HG03045 (cell line): ENCODE results near the gene DUOX2.
"Not testable (repeated sequence)": the region's sequence is repeated elsewhere in the genome, so short reads cannot be mapped to it uniquely, and the experiment has no call there.

Experiments used
- ATAC-seq: cut with Tn5 transposase; IDR thresholded peaks from one replicate; pipeline ENCODE4 v1.9.1; 2021; ENCODE audit warnings: mild to moderate bottlenecking, moderate library complexity; ENCODE audit not compliant: unreplicated experiment

The DUOX2 gene

GRCh38 chr15:45139770-45140169, 25.8 kb upstream of the DUOX2 start:
- no peak for ATAC-seq

- ATAC-seq = no peak
These were observed 25.1 kb upstream of the DUOX2 start for GRCh38 chr15:45138814-45139765.

- ATAC-seq = no peak
These were observed 23.7 kb upstream of the DUOX2 start for GRCh38 chr15:45137703-45138102.

DNA sequence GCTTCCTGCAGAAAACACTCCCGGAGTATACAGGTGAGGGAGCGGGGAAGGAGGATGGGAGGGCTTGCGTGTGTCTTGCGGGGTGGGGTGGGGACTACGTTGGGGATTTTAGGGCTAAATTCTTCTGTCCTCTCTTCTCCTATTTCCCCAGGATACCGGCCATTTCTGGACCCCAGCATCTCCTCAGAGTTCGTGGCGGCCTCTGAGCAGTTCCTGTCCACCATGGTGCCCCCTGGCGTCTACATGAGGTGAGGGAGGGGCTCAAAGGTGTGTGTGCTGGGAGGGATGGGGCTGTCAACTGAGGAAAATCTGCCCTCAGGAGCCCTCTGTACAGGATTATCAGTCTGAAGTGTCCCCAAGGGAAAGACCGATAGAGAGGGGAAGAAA, 22.4 kb upstream of the DUOX2 start:
- no peak for ATAC-seq

- not testable (repeated sequence) for ATAC-seq
These were observed 21.9 kb upstream of the DUOX2 start for GRCh38 chr15:45135705-45136377.

GRCh38 chr15:45134682-45135604, 21.0 kb upstream of the DUOX2 start:
- ATAC-seq = no peak

DNA sequence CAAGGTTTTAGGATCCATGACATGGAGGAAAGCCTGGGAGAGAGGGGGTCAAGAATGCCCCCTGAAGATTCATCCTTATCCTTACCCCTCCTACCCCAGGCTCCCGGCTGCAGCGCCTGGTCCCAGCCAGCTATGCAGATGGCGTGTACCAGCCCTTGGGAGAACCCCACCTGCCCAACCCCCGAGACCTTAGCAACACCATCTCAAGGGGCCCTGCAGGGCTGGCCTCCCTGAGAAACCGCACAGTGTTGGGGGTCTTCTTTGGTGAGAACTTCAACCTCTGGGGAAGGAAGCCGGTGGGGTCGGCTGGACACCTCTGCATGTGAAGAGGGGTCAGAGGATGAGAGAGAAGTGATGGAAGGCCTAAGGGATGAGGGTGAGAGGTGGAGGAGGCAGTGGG, 20.1 kb upstream of the DUOX2 start:
- no peak for ATAC-seq

GRCh38 chr15:45133561-45133920, 19.6 kb upstream of the DUOX2 start:
- ATAC-seq = no peak

DNA sequence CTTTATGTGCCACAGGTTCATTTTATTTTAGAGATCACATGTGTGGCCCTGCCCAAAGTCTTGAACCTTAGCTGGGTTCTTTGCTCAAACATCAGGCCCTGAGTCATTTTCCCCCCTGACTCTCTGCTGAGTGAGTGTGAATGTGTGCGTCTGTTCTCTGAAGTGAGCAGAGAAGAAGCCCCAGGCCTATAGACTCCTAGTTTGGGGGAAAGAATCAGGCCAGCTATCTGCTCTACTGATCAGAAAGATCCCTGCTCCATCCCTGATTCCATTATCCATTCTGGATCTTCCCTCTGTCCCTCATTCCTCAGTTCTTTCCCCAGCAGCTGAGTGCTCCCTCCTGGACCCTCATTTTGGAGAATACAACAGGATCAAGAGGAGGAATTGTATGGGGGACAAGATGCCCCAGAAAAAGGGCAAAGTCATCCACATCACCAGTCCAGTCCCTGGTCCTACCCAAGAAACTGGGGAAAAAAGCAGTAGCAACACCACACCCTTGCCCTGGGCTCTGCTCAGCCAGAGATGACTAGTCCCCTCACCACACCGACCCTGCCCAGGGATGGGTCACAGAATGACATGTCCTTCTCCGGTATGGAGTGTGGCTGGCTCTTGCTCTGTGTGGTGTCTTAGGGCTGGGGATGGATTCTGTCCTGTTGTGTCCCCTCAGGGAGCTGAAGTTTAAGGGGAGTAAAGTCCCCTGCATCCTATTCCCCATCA, 19.0 kb upstream of the DUOX2 start:
- ATAC-seq = no peak

- ATAC-seq = no peak
These were observed 17.5 kb upstream of the DUOX2 start for GRCh38 chr15:45131510-45131909.

- ATAC-seq = no peak
These were observed 16.5 kb upstream of the DUOX2 start for GRCh38 chr15:45130291-45131000.

- no peak for ATAC-seq
These were observed 15.7 kb upstream of the DUOX2 start, which contains the start of the genes DUOX1 and DUOXA1 for GRCh38 chr15:45129651-45130129. TSS of gene DUOX1 (plus strand) at chr15:45129994. CDS start at chr15:45131967, 1,973 bp downstream. TSS of gene DUOXA1 (minus strand) at chr15:45129879. CDS start at chr15:45123014, 6,865 bp downstream.

DNA sequence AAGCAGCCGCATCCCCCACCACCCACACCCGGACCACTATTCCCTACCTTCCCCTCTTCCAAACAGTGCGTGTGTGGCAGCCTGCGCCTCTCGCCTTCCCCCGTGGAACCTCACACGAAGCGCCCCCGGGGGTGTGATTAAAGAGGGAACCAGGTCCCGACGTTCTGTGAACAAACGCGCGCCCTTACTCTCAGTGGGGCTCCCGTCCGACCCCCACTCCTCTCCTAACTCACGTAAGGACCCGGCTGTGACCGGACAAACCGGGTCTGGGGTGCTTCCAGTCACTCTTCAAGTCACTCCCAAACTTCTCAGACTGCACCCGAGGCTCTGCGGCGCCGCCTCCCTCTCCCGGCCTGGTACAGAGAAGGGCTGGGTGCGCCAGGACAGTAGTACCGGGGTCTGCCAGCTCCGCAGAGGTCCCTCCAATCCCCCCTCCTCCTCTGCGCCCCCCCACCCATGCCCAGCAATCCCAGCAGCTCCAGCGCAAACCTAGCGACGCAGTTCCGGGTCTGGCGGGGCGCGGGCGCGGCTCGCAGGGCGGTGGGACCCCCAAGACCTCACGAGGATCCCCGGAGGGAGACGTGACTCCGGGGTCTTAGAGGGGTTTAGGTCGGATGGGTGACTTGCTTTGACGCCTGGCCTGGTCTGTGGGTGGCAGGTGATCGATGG, 15.1 kb upstream of the DUOX2 start:
- ATAC-seq = no peak

- no peak for ATAC-seq
These were observed 12.7 kb upstream of the DUOX2 start for GRCh38 chr15:45126535-45127158.

- ATAC-seq = no peak
These were observed 9.4 kb upstream of the DUOX2 start for GRCh38 chr15:45123397-45123796.

- ATAC-seq = no peak
These were observed 8.7 kb upstream of the DUOX2 start for GRCh38 chr15:45122719-45123118.

DNA sequence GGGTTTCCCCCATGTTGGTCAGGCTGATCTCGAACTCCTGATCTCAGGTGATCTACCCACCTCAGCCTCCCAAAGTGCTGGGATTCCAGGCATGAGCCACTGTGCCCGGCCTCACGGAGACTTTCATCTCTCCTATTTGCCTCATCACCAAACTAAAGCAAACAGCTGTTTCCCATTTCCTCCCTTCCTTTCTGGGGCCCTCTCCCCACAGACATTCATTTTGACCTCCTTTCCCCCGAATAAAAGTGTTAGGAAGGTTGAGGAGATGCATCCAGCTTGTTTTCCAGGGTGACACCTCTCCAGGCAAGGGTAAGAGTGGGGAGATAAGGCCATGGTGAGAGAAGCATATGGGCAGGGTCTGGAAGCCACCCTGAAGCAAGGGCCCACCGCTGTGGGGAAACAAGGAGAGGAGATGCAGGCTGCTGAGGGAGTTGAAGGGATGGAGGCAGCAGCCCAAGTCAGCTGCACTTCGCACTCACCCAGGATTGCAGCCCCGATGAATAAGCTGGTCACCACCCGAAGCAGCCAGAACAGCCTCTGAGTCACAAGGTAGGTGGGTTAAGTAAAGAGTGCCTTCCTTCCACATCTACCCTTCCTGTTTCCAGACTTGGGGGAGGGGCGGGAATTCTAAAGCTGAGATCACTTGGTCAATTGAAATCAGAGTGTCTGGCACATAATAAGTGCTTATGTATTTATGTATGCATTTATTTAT, 7.9 kb upstream of the DUOX2 start:
- no peak for ATAC-seq

GRCh38 chr15:45121020-45121419, 7.0 kb upstream of the DUOX2 start:
- ATAC-seq = no peak
